GM23248 (cell line): ENCODE results near the gene EME2. TPM values are rescaled to one million over a fixed set of nuclear protein-coding genes. Genes with fewer than 3 reads are reported as not detected.
"Not testable (repeated sequence)": the region's sequence is repeated elsewhere in the genome, so short reads cannot be mapped to it uniquely, and the experiment has no call there.

Experiments
- DNase-seq: peaks from one replicate; pipeline ENCODE4 v3.0.0-alpha.2; 2015
- H2AFZ ChIP-seq: fragments of 200-600 bp; sonication (generic); 2 replicates; pipeline ENCODE4 v1.6.1; 2016; ENCODE audit warnings: antibody characterized with exemption
- H3F3A ChIP-seq: fragments of 200-600 bp; sonication (generic); 2 replicates; pipeline ENCODE4 v1.6.1; 2016; ENCODE audit warnings: mild to moderate bottlenecking, antibody characterized with exemption, mixed run types; ENCODE audit not compliant: insufficient read depth
- H3K27ac ChIP-seq: fragments of 200-600 bp; sonication (generic); 2 replicates; pipeline ENCODE4 v1.5.1; 2016; ENCODE audit warnings: mild to moderate bottlenecking
- H3K27me3 ChIP-seq: fragments of 200-600 bp; sonication (generic); replicated peaks from 2 replicates; pipeline ENCODE4 v1.6.1; 2016; ENCODE audit warnings: mild to moderate bottlenecking; ENCODE audit not compliant: insufficient read depth
- H3K36me3 ChIP-seq: fragments of 200-600 bp; sonication (generic); 2 replicates; pipeline ENCODE4 v1.6.1; 2016; ENCODE audit warnings: low read depth, mild to moderate bottlenecking
- H3K4me1 ChIP-seq: fragments of 200-600 bp; sonication (generic); 2 replicates; pipeline ENCODE4 v1.6.1; 2016; ENCODE audit warnings: mild to moderate bottlenecking; ENCODE audit not compliant: insufficient read depth
- H3K4me2 ChIP-seq: fragments of 200-600 bp; sonication (generic); one replicate; pipeline ENCODE4 v1.6.1; 2016; ENCODE audit warnings: mild to moderate bottlenecking; ENCODE audit not compliant: unreplicated experiment
- H3K4me3 ChIP-seq: fragments of 200-600 bp; sonication (generic); 2 replicates; pipeline ENCODE4 v1.5.1; 2016; ENCODE audit warnings: mild to moderate bottlenecking
- H3K79me2 ChIP-seq: fragments of 200-600 bp; sonication (generic); 2 replicates; pipeline ENCODE4 v1.6.1; 2016; ENCODE audit warnings: mild to moderate bottlenecking; ENCODE audit not compliant: insufficient read depth
- H3K9ac ChIP-seq: fragments of 200-600 bp; sonication (generic); 2 replicates; pipeline ENCODE4 v1.6.1; 2016; ENCODE audit warnings: mild to moderate bottlenecking
- H3K9me2 ChIP-seq: fragments of 200-600 bp; sonication (generic); 2 replicates; pipeline ENCODE4 v1.6.1; 2016; ENCODE audit warnings: mixed run types, mild to moderate bottlenecking, moderate library complexity; ENCODE audit not compliant: insufficient read depth
- H3K9me3 ChIP-seq: fragments of 200-600 bp; sonication (generic); one replicate; pipeline ENCODE4 v1.6.1; 2017; ENCODE audit warnings: low read depth
- H4K20me1 ChIP-seq: fragments of 200-600 bp; sonication (generic); 2 replicates; pipeline ENCODE4 v1.6.0; 2016; ENCODE audit not compliant: insufficient read depth
- EZH2 ChIP-seq: fragments of 200-600 bp; sonication (generic); IDR thresholded peaks from 2 replicates; pipeline ENCODE4 v1.6.1; 2018; ENCODE audit warnings: antibody characterized with exemption, mild to moderate bottlenecking; ENCODE audit not compliant: insufficient read depth, poor library complexity, severe bottlenecking
- EZH2phosphoT487 ChIP-seq: fragments of 200-600 bp; sonication (generic); IDR thresholded peaks from 2 replicates; pipeline ENCODE4 v1.6.1; 2018; ENCODE audit warnings: antibody characterized with exemption, moderate library complexity, mild to moderate bottlenecking, low read depth; ENCODE audit not compliant: insufficient read depth
- WGBS, 2 experiments: methylation state at CpG; one replicate each; pipeline ENCODE4 v1.1.6; 2015 to 2017; ENCODE audit warnings: low lambda C conversion rate in 2 of 2, low coverage in 1 of 2; ENCODE audit errors: missing lambda C conversion rate in 2 of 2; 5-methylcytosine and 5-hydroxymethylcytosine counted together
- in situ Hi-C: fragments of 300-500 bp; cut with MboI; formaldehyde crosslinking; loops from 2 replicates; pipeline ENCODE4 v1.15.0; 2020
- polyA plus RNA-seq: library from polyadenylated mRNA; unstranded; fragments of >200 nt; fragmentation: Nextera tagmentation; extraction: Ambion mirVana; gene quantifications from 2 replicates; pipeline ENCODE4 v1.2.1, GENCODE V29; 2016
- total RNA-seq: library from RNA; depleted of rRNA; stranded (reverse); fragments of >200 nt; shearing (Covaris generic); gene quantifications from 2 replicates; pipeline ENCODE4 v1.2.3, GENCODE V29; 2014

EME2 gene
- total and polyA plus RNA-seq, 2 experiments from 2014 or later: 3.1 to 9.3 TPM

DNA sequence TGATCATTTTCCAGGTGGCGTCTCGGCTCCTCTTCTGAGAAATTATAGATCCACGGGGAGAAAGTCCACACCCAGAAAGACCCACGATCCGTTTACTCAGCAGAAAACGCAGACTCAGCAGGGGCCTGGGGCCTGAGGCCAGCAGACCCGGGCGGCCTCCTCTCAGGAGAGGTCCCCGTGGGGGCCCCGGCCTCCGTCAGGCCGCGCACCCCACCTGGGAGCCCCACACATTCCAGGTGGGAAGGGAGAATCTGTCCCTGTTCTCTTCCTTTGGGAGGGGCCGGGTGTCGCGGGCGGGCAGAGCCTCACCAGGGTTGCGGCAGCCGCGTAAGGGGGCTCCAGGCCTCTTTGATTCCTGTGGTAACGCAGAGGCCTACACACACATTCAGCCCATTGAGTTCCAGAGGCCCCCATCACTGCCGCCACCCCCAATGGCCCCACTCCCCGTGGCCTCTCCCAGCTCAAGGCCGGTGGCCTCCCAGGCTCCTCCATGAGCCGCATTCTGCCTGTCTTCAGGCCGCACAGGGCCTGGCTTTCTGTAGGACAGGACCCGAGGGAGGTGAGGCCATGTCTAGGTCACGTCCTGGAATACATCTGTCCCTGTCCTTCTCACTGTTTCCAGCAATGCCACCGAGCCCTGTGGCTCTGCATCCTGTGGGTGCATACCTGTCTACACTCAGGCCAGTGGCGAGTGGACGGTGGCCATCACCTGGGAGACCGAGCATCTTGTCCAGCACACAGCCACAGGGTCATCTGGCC is 22.5 kb downstream of the EME2 start:
- H3K4me2 ChIP-seq: no peak overlapping the region
- H3K27ac ChIP-seq: no peak overlapping the region
- H2AFZ ChIP-seq: no peak overlapping the region
- in situ Hi-C loops: no loop called here
- H4K20me1 ChIP-seq: no peaks in the 10 kb centered on the region
- TF ChIP-seq EZH2 (no peak), EZH2phosphoT487 (no peak)
- WGBS, 2 experiments: 75 to 79% methylated on average over 27 to 32 of the region's 32 CpGs
- no peaks in the 10 kb centered on the region for H3K9me2 ChIP-seq
- no peaks in the 10 kb centered on the region for H3K27me3 ChIP-seq
- no peaks in the 10 kb centered on the region for H3K4me1 ChIP-seq
- no peaks in the 10 kb centered on the region for H3K9me3 ChIP-seq
- H3K36me3 ChIP-seq: no peaks in the 10 kb centered on the region
- no peak overlapping the region for H3K9ac ChIP-seq
- H3K79me2 ChIP-seq: no peaks in the 10 kb centered on the region
- H3K4me3 ChIP-seq: no peak overlapping the region
- no peaks in the 10 kb centered on the region for H3F3A ChIP-seq
- no peak for DNase-seq

DNA sequence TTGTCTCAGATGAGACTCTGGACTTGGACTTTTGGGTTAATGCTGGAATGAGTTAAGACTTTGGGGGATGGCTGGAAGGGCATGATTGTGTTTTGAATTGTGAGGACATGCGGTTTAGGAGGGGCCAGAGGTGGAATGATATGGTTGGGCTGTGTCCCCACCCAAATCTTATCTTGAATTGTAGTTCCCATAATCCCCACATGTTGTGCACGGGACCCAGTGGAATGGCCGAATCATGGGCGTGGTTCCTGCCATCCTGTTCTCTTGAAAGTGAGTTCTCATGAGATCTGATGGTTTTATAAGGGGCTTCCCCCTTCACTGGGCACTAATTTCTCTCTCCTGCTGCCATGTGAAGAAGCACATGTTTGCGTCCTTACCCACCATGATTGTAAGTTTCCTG is 26.7 kb downstream of the EME2 start:
- H3F3A ChIP-seq, H3K36me3 ChIP-seq, H3K27me3 ChIP-seq, H3K27ac ChIP-seq, H3K9ac ChIP-seq, DNase-seq, H3K4me2 ChIP-seq, H3K9me3 ChIP-seq, H3K4me1 ChIP-seq, H3K79me2 ChIP-seq, H2AFZ ChIP-seq, H4K20me1 ChIP-seq, H3K4me3 ChIP-seq, in situ Hi-C loops, H3K9me2 ChIP-seq: not testable (repeated sequence)
- 74 to 77% methylated on average over 5 of the region's 5 CpGs for WGBS, 2 experiments

DNA sequence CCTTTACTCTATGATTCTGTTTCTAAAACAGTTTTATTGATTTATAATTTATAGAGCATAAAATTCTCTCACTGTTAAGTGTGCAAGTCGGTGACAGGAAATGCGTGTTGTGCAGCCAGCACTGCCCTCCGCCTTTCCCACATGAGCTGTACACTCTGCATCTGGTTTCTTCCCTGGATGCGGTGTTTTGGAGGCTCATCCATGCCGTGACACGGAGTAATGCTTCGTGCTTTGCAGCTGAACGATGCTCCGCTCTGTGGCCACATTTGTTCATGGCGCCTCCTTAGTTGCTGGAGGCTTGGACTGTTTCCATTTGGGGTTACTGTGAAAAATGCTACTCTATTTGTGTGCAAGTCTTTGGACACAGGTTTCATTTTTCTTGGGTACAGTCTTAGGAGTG is 28.1 kb downstream of the EME2 start:
- no peak for TF ChIP-seq EZH2
- no peak for TF ChIP-seq EZH2phosphoT487
- 72% methylated on average over 10 of the region's 10 CpGs for WGBS, 2 experiments
- in situ Hi-C loops: no loop called here

DNA sequence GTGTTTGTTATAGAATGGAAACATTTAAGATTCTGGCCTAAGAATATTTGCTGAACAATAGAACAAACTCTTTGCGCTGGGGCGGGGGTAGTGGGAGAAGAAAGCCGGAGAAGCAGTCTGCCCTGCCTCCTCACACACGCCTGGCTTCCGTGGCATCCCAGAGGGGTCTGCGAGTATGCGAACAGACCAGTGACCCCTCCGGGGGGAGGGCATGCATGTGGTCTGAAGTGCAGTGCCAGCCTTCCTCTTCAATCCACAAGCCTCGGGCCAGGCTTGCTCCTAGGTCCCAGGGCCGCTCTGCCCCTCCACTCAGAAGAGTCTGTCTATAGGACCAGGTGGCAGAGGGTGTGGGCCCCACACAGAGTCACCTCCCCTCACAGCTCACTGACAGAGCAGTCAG is 35.0 kb downstream of the EME2 start:
- Histone ChIP-seq H2AFZ (no peak overlapping the region), H3K9me3 (no peaks in the 10 kb centered on the region), H3K4me2 (no peak overlapping the region), H3K27me3 (no peaks in the 10 kb centered on the region), H3K9me2 (no peaks in the 10 kb centered on the region), H3K4me3 (no peak overlapping the region), H3K36me3 (no peaks in the 10 kb centered on the region), H3K4me1 (no peaks in the 10 kb centered on the region), H3K27ac (no peak overlapping the region), H4K20me1 (no peaks in the 10 kb centered on the region), H3K9ac (no peak overlapping the region), H3K79me2 (no peaks in the 10 kb centered on the region), H3F3A (no peaks in the 10 kb centered on the region)
- no peak for DNase-seq
- TF ChIP-seq EZH2phosphoT487 (no peak), EZH2 (no peak)
- 92 to 95% methylated on average over 10 of the region's 10 CpGs for WGBS, 2 experiments
- in situ Hi-C loops: no loop called here

More for the DNA sequence above, 28.1 kb downstream of the EME2 start:
- Histone ChIP-seq H3K36me3 (no peaks in the 10 kb centered on the region), H3K79me2 (no peaks in the 10 kb centered on the region), H3K4me3 (no peak overlapping the region), H3K4me1 (no peaks in the 10 kb centered on the region), H4K20me1 (no peaks in the 10 kb centered on the region), H3K27ac (no peak overlapping the region), H3K9me3 (no peaks in the 10 kb centered on the region), H3K9ac (no peak overlapping the region), H2AFZ (no peak overlapping the region), H3F3A (no peaks in the 10 kb centered on the region), H3K4me2 (no peak overlapping the region), H3K27me3 (no peaks in the 10 kb centered on the region), H3K9me2 (no peaks in the 10 kb centered on the region)
- DNase-seq: no peak

DNA sequence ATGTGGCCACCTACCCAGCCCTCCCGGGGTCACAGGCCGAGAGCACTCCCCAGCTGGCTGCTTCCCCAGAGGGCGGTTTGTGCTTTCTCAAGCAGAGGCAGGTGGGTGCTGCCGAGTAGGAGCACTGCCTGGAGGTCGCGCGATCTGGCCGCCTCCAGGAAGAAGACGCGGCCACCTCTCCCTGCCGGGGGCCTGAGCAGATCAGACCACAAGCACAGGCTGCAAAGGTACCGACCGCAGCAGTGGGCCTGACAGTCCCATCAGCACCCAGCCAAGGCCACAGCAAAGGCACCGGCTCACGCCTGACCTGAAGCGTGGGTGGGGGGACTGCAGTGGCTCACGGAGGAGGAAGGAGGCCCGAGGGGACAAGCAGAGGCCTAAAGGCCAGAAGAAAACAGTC is 36.1 kb downstream of the EME2 start:
- TF ChIP-seq EZH2phosphoT487 (no peak), EZH2 (no peak)
- no peaks in the 10 kb centered on the region for H3K27me3 ChIP-seq
- peaks cover 5% of the 10 kb centered on the region for H3F3A ChIP-seq
- H3K27ac ChIP-seq: no peak overlapping the region
- WGBS, 2 experiments: 84 to 85% methylated on average over 17 to 18 of the region's 18 CpGs
- H4K20me1 ChIP-seq: no peaks in the 10 kb centered on the region
- no peak overlapping the region for H3K4me3 ChIP-seq
- H2AFZ ChIP-seq: no peak overlapping the region
- H3K36me3 ChIP-seq: no peaks in the 10 kb centered on the region
- DNase-seq: no peak
- no peaks in the 10 kb centered on the region for H3K4me1 ChIP-seq
- H3K9ac ChIP-seq: no peak overlapping the region
- no peaks in the 10 kb centered on the region for H3K79me2 ChIP-seq
- no peaks in the 10 kb centered on the region for H3K9me2 ChIP-seq
- in situ Hi-C loops: no loop called here
- no peak overlapping the region for H3K4me2 ChIP-seq
- H3K9me3 ChIP-seq: no peaks in the 10 kb centered on the region
